ENCODE results near the gene GPR68. TPM values are rescaled to one million over a fixed set of nuclear protein-coding genes. Genes with fewer than 3 reads are reported as not detected.

Gene GPR68
- total and polyA plus RNA-seq, 2 experiments from 2014 or later = 0.19 to 0.35 TPM

GRCh38 chr14:91230397-91231035, 14.0 kb downstream of the GPR68 start (continued):
- no peak for TF ChIP-seq ETS1 (IDR thresholded peaks at IDR 0.05)
- no peak for TF ChIP-seq CTCF (conservative IDR thresholded peaks at IDR 0.05; ENCODE audit: low read depth in 2 of 2)
- no peak for TF ChIP-seq JUNB (IDR thresholded peaks at IDR 0.05; ENCODE audit: unreplicated experiment)
- no peak for TF ChIP-seq NANOG (IDR thresholded peaks at IDR 0.05; ENCODE audit: borderline replicate concordance)
- TF ChIP-seq ZNF114 (CRISPR knock-in tag; IDR thresholded peaks at IDR 0.05) = no peak
- TF ChIP-seq REST (IDR thresholded peaks at IDR 0.05; ENCODE audit: unreplicated experiment) = no peak

GRCh38 chr14:91229743-91230200, 14.7 kb downstream of the GPR68 start:
- Histone ChIP-seq H3K36me3 (ENCODE audit: insufficient read depth) (no peaks in the 10 kb centered on the region), H3K79me2 (replicated peaks; ENCODE audit: insufficient read depth) (no peaks in the 10 kb centered on the region), H3K27ac (ENCODE audit: low read depth) (no peak overlapping the region), H3K4me1 (ENCODE audit: insufficient read depth) (peaks cover 17% of the 10 kb centered on the region; the same call in 1 of the 2 replicates), H3K9me2 (ENCODE audit: insufficient read depth) (peaks cover 5% of the 10 kb centered on the region; the same call in 1 of the 2 replicates), H3K27me3 (ENCODE audit: insufficient read depth) (no peaks in the 10 kb centered on the region), H2AFZ (no peak overlapping the region), H3K4me2 (no peak overlapping the region), H3F3A (replicated peaks; ENCODE audit: low read depth) (no peaks in the 10 kb centered on the region), H3K4me3 (no peak overlapping the region), H4K20me1 (replicated peaks; ENCODE audit: insufficient read depth) (no peaks in the 10 kb centered on the region; the same call in 1 of the 2 replicates)
- H3K4me3 Mint-ChIP-seq = no peak overlapping the region
- ATAC-seq = no peak
- DNase-seq (ENCODE audit: low spot score) = no peak
- H3K9me3 Mint-ChIP-seq = peaks cover 24% of the 10 kb centered on the region
- H3K36me3 Mint-ChIP-seq (ENCODE audit: low read depth) = peaks cover 23% of the 10 kb centered on the region
- H3K27me3 Mint-ChIP-seq (ENCODE audit: insufficient read depth, low read depth, poor library complexity) = peaks cover 7% of the 10 kb centered on the region
- H3K4me1 Mint-ChIP-seq = peaks cover 23% of the 10 kb centered on the region
- no peak overlapping the region; the same call in 1 of the 2 replicates for H3K27ac Mint-ChIP-seq
- TF ChIP-seq ZNF114 (CRISPR knock-in tag; IDR thresholded peaks at IDR 0.05) (no peak), STAT1 (IDR thresholded peaks at IDR 0.05; ENCODE audit: unreplicated experiment) (no peak), CREB1 (CRISPR knock-in tag; IDR thresholded peaks at IDR 0.05; ENCODE audit: low read depth) (no peak), EZH2 (IDR thresholded peaks at IDR 0.05; ENCODE audit: low read depth, unreplicated experiment) (no peak), CTCF (conservative IDR thresholded peaks at IDR 0.05; ENCODE audit: low read depth in 2 of 2) (no peak), ETS1 (IDR thresholded peaks at IDR 0.05) (no peak), EZH2phosphoT487 (IDR thresholded peaks at IDR 0.05; ENCODE audit: unreplicated experiment) (no peak), POLR2AphosphoS5 (IDR thresholded peaks at IDR 0.05; ENCODE audit: low read depth) (no peak), REST (IDR thresholded peaks at IDR 0.05; ENCODE audit: unreplicated experiment) (no peak), NANOG (IDR thresholded peaks at IDR 0.05; ENCODE audit: borderline replicate concordance) (no peak), ZNF331 (CRISPR knock-in tag; IDR thresholded peaks at IDR 0.05; ENCODE audit: low read depth) (no peak)

Data from GM23338 (cell line).